ENCODE data around the gene C5orf47. TPM values are rescaled to one million over a fixed set of nuclear protein-coding genes. Genes with fewer than 3 reads are reported as not detected.

Gene C5orf47
- total RNA-seq, 4 donors from 2014 or later = not detected

GRCh38 chr5:173984218-173984617 lies 4.8 kb upstream of the C5orf47 start:
- Histone ChIP-seq H3K4me1 (no peaks in the 10 kb centered on the region), H3K27ac (no peak overlapping the region), H3K36me3 (no peaks in the 10 kb centered on the region), H3K9me3 (no peaks in the 10 kb centered on the region), H3K4me3 (no peak overlapping the region), H3K27me3 (peaks cover 13% of the 10 kb centered on the region)
- no peak for DNase-seq
- intact Hi-C loops (cut with DNase I; ENCODE audit: low total_unique reads) = loop anchor here (5.0 kb wide), 1 partner anchor 1593 kb away; no protein-coding TSS in a partner anchor
- 32% methylated on average over 4 of the region's 4 CpGs; no CpG with 5 or more reads in 1 of the 2 donors for WGBS, 2 donors (ENCODE audit: low coverage in 1 of 2)
- TF ChIP-seq POLR2A (IDR thresholded peaks at IDR 0.05) (no peak), CTCF (IDR thresholded peaks at IDR 0.05) (no peak), POLR2AphosphoS5 (IDR thresholded peaks at IDR 0.05) (no peak), EP300 (IDR thresholded peaks at IDR 0.05; ENCODE audit: low read depth) (no peak)
- in situ Hi-C loops (cut with MboI; ENCODE audit: low pct_ligation_motif_present in 1 of 4, low pct_unique_long_range_greater_than_20kb in 1 of 4, low sequenced_read_pairs in 3 of 4) = no loop called here

- in situ Hi-C loops (cut with MboI; ENCODE audit: low pct_ligation_motif_present in 1 of 4, low pct_unique_long_range_greater_than_20kb in 1 of 4, low sequenced_read_pairs in 3 of 4) = no loop called here
- 84 to 95% methylated on average over 4 to 41 of the region's 41 CpGs for WGBS, 2 donors (ENCODE audit: low coverage in 1 of 2)
- Histone ChIP-seq H3K4me3 (no peak overlapping the region), H3K27ac (no peak overlapping the region), H3K27me3 (peaks cover 11% of the 10 kb centered on the region), H3K9me3 (no peaks in the 10 kb centered on the region), H3K36me3 (no peaks in the 10 kb centered on the region), H3K4me1 (no peaks in the 10 kb centered on the region)
- TF ChIP-seq POLR2A (IDR thresholded peaks at IDR 0.05) (no peak), EP300 (IDR thresholded peaks at IDR 0.05; ENCODE audit: low read depth) (no peak), POLR2AphosphoS5 (IDR thresholded peaks at IDR 0.05) (no peak), CTCF (IDR thresholded peaks at IDR 0.05) (no peak)
- DNase-seq = no peak
- intact Hi-C loops (cut with DNase I; ENCODE audit: low total_unique reads) = no loop called here
Observed at GRCh38 chr5:173989432-173990082, 587 bp downstream of the C5orf47 start.

- Histone ChIP-seq H3K27ac (no peak overlapping the region), H3K4me3 (no peak overlapping the region), H3K36me3 (no peaks in the 10 kb centered on the region), H3K9me3 (no peaks in the 10 kb centered on the region), H3K4me1 (no peaks in the 10 kb centered on the region), H3K27me3 (peaks cover 33% of the 10 kb centered on the region)
- TF ChIP-seq POLR2A (IDR thresholded peaks at IDR 0.05) = no peak
- no peak for TF ChIP-seq POLR2AphosphoS5 (IDR thresholded peaks at IDR 0.05)
- TF ChIP-seq CTCF (IDR thresholded peaks at IDR 0.05) = no peak
- DNase-seq = no peak
- intact Hi-C loops (cut with DNase I; ENCODE audit: low total_unique reads) = no loop called here
- 72 to 80% methylated on average over 4 of the region's 4 CpGs for WGBS, 2 donors (ENCODE audit: low coverage in 1 of 2)
- in situ Hi-C loops (cut with MboI; ENCODE audit: low pct_ligation_motif_present in 1 of 4, low pct_unique_long_range_greater_than_20kb in 1 of 4, low sequenced_read_pairs in 3 of 4) = no loop called here
Observed at GRCh38 chr5:173997331-173997730, 8.4 kb downstream of the C5orf47 start.

- in situ Hi-C loops (cut with MboI; ENCODE audit: low pct_ligation_motif_present in 1 of 4, low pct_unique_long_range_greater_than_20kb in 1 of 4, low sequenced_read_pairs in 3 of 4) (no loop called here), intact Hi-C loops (cut with DNase I; ENCODE audit: low total_unique reads) (no loop called here)
- Histone ChIP-seq H3K4me3 (no peak overlapping the region), H3K4me1 (no peaks in the 10 kb centered on the region), H3K27ac (no peak overlapping the region), H3K27me3 (peaks cover 23% of the 10 kb centered on the region), H3K9me3 (no peaks in the 10 kb centered on the region), H3K36me3 (no peaks in the 10 kb centered on the region)
- TF ChIP-seq CTCF (IDR thresholded peaks at IDR 0.05) (no peak), POLR2AphosphoS5 (IDR thresholded peaks at IDR 0.05) (no peak), POLR2A (IDR thresholded peaks at IDR 0.05) (no peak), EP300 (IDR thresholded peaks at IDR 0.05; ENCODE audit: low read depth) (no peak)
- WGBS, 2 donors (ENCODE audit: low coverage in 1 of 2) = 55 to 57% methylated on average over 3 to 4 of the region's 4 CpGs
- no peak for DNase-seq
Observed at GRCh38 chr5:173998531-173998930, 9.6 kb downstream of the C5orf47 start.

Data from transverse colon (tissue), 4 donors.